ENCODE data around the gene PSD4.

Gene PSD4

GRCh38 chr2:113174376-113174750 lies 592 bp downstream of the PSD4 start:
- no peak for ATAC-seq (ENCODE audit: low read depth)
- H3K27ac ChIP-seq (ENCODE audit: poor library complexity, severe bottlenecking): no peak overlapping the region
- no peak for TF ChIP-seq CTCF (IDR thresholded peaks at IDR 0.05; ENCODE audit: poor library complexity, severe bottlenecking)

DNA sequence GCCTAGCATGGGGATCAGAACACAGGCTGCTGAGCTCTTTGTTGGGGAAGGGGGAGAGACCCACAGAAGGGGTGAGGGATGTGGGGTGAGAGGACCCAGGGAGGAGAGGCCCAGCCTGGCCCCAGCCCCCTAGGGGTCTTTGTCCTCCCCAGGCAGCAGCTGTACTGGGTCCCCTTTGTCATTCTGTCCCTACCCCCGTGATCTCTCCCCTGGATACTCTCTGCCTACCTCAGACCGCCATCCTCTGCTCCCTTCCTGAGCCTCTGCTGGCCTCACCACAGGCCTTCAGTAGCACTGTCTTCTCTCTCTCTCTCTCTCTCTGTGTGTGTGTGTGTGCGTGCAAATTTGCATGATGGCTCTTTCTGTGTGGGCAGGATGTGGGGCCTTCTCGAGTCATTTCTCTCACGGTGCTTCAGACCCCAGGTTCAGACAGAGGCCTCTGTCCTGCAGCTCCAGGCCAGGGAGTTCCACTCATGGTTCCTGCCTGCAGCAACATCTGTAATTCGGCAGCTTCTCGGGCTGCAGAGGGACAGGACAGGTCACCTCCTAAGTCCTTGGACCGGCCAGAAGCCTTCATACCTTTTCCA lies 1.4 kb downstream of the PSD4 start:
- no peaks in the 10 kb centered on the region for H3K9me3 ChIP-seq (ENCODE audit: severe bottlenecking)
- no peak for TF ChIP-seq CTCF (IDR thresholded peaks at IDR 0.05; ENCODE audit: poor library complexity, severe bottlenecking)
- DNase-seq (ENCODE audit: low spot score) (no peak), ATAC-seq (ENCODE audit: low read depth) (0 out of 3 replicates have a peak, but pooled peaks have one; percentile 28)
- no peaks in the 10 kb centered on the region for H3K27me3 ChIP-seq (ENCODE audit: insufficient read depth, poor library complexity, severe bottlenecking)
- no peak overlapping the region for H3K4me3 ChIP-seq (ENCODE audit: severe bottlenecking)
- H3K27ac ChIP-seq (ENCODE audit: poor library complexity, severe bottlenecking): no peak overlapping the region
- H3K36me3 ChIP-seq (ENCODE audit: low read depth): no peaks in the 10 kb centered on the region
- H3K4me1 ChIP-seq (ENCODE audit: insufficient read depth, poor library complexity, severe bottlenecking): no peaks in the 10 kb centered on the region

More at GRCh38 chr2:113174376-113174750, 592 bp downstream of the PSD4 start:
- no peaks in the 10 kb centered on the region for H3K4me1 ChIP-seq (ENCODE audit: insufficient read depth, poor library complexity, severe bottlenecking)
- H3K4me3 ChIP-seq (ENCODE audit: severe bottlenecking): no peak overlapping the region
- no peak for DNase-seq (ENCODE audit: low spot score)
- no peaks in the 10 kb centered on the region for H3K9me3 ChIP-seq (ENCODE audit: severe bottlenecking)
- no peaks in the 10 kb centered on the region for H3K36me3 ChIP-seq (ENCODE audit: low read depth)
- H3K27me3 ChIP-seq (ENCODE audit: insufficient read depth, poor library complexity, severe bottlenecking): no peaks in the 10 kb centered on the region

DNA sequence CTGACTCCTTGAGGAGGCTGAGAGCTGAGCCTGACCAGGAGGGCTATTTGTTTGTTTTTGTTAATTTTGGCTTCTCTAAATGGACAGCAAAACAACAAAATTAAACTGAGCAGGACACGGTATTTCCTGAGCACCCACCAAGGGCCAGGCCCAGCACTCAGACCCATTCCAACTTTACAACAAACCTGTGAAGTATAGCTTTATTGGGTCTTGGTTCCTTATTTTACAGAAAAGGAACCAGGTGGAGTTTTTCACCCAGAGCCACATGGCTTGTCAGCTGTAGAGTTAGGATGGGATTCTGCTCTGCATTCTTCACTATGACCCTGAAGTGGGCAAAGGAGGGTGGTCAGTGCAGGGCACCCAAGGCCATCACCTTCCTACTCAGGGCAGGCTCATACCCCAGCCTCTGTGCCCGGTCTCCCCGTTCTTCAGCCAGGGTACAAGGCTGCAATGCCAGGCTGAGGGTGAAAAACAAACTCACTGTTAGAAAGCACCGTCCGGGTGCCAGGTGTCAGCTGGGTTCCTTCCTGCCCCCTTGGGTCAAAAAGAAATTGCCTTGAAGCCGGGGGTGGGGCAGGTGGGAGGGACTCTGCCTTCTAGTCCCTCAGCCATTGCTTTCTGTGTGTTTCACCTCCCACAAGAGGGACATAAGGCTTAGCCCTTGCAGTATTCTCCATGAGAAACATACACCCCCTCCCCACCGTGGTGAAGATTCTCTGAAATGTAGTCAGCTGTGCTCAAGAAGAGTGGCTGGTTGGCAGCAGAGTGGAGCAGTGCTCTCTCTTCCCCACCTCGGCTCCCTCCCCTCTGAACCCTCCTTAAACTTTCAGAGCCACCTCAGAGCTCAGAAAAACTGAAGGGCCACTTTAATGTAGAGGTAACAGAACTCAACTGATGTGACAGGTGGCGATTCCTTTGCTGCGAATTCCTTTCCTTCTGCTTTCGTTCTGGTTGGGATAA lies 2.2 kb downstream of the PSD4 start:
- TF ChIP-seq CTCF (IDR thresholded peaks at IDR 0.05; ENCODE audit: poor library complexity, severe bottlenecking): no peak
- ATAC-seq (ENCODE audit: low read depth) (no peak), DNase-seq (ENCODE audit: low spot score) (no peak)
- H3K27me3 ChIP-seq (ENCODE audit: insufficient read depth, poor library complexity, severe bottlenecking): no peaks in the 10 kb centered on the region
- H3K4me1 ChIP-seq (ENCODE audit: insufficient read depth, poor library complexity, severe bottlenecking): no peaks in the 10 kb centered on the region
- no peak overlapping the region for H3K27ac ChIP-seq (ENCODE audit: poor library complexity, severe bottlenecking)
- no peaks in the 10 kb centered on the region for H3K36me3 ChIP-seq (ENCODE audit: low read depth)
- no peaks in the 10 kb centered on the region for H3K9me3 ChIP-seq (ENCODE audit: severe bottlenecking)
- H3K4me3 ChIP-seq (ENCODE audit: severe bottlenecking): no peak overlapping the region

GRCh38 chr2:113176696-113177355 lies 3.1 kb downstream of the PSD4 start:
- Histone ChIP-seq H3K4me3 (ENCODE audit: severe bottlenecking) (no peak overlapping the region), H3K4me1 (ENCODE audit: insufficient read depth, poor library complexity, severe bottlenecking) (no peaks in the 10 kb centered on the region), H3K27me3 (ENCODE audit: insufficient read depth, poor library complexity, severe bottlenecking) (no peaks in the 10 kb centered on the region), H3K36me3 (ENCODE audit: low read depth) (no peaks in the 10 kb centered on the region), H3K9me3 (ENCODE audit: severe bottlenecking) (no peaks in the 10 kb centered on the region), H3K27ac (ENCODE audit: poor library complexity, severe bottlenecking) (no peak overlapping the region)
- no peak for TF ChIP-seq CTCF (IDR thresholded peaks at IDR 0.05; ENCODE audit: poor library complexity, severe bottlenecking)
- no peak for DNase-seq (ENCODE audit: low spot score)
- no peak for ATAC-seq (ENCODE audit: low read depth)

Measured in RWPE2 (cell line).